HL-60 (cell line): Measurements from ENCODE around the gene MCOLN1.

Experiments
- DNase-seq, 2 experiments: peaks; one replicate each; pipeline ENCODE4 v3.0.0-alpha.2; 2010 to 2020; ENCODE audit warnings: low read depth in 1 of 2, low spot score in 1 of 2
- H3K27ac ChIP-seq: fragments of 250-450 bp; sonication (Bioruptor Pico); replicated peaks from 2 replicates; pipeline ENCODE4 v1.5.1; 2020; ENCODE audit warnings: mild to moderate bottlenecking, moderate library complexity
- H3K27me3 ChIP-seq: fragments of 250-450 bp; sonication (Bioruptor Pico); 2 replicates; pipeline ENCODE4 v1.5.1; 2021; ENCODE audit warnings: mild to moderate bottlenecking, moderate library complexity; ENCODE audit not compliant: insufficient read depth, poor library complexity, severe bottlenecking
- H3K4me3 ChIP-seq: replicated peaks from 2 replicates; pipeline ENCODE4 v1.5.1; 2011; ENCODE audit warnings: mild to moderate bottlenecking, control low read depth, low read length; ENCODE audit not compliant: insufficient read depth
- GABPA ChIP-seq: IDR thresholded peaks from 2 replicates; pipeline ENCODE4 v1.6.1; 2012; ENCODE audit warnings: low read depth
- POLR2AphosphoS5 ChIP-seq: IDR thresholded peaks from 2 replicates; pipeline ENCODE4 v1.6.1; 2012; ENCODE audit warnings: low read depth
- SPI1 ChIP-seq: IDR thresholded peaks from 2 replicates; pipeline ENCODE4 v1.6.1; 2012; ENCODE audit warnings: low read depth, mild to moderate bottlenecking, borderline replicate concordance
- TF ChIP-seq, protein P1 (sequence below): IDR thresholded peaks from 2 replicates; pipeline ENCODE4 v1.6.1; 2012; ENCODE audit warnings: low read depth; ENCODE audit not compliant: insufficient replicate concordance
- TF ChIP-seq, protein P2 (sequence below): IDR thresholded peaks from one replicate; pipeline ENCODE4 v1.5.1; 2011; ENCODE audit warnings: low read length, control low read depth, inconsistent platforms; ENCODE audit not compliant: insufficient read depth

Gene MCOLN1

DNA sequence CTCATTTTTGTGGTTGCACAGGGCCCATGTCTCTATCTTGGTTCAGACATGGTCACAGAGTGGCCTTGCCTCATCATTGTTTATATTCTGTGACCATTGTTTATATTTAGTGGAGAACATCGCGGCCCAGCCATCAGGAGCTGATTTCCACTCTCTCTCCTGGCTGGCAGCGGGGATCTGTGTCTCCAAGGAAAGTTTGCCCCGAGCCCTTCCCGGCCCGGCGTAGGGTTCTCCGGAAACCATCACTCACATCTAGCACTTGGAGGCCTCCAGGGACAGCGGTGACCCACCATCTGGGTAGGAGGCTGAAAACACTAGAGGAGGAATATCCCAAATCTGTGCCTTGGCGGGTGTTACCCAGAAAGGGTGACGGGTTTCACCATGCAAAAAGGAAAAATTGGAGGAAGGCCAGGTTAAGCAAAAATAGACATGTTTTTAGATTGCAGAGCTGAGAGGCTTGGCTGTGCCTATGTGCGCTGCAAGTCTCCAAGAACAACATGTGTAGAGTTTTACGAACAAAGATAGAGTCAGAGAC is 7.2 kb upstream of the MCOLN1 start:
- H3K27ac ChIP-seq: no peak overlapping the region
- no peak for DNase-seq
- TF ChIP-seq SPI1 (no peak), POLR2AphosphoS5 (no peak), GABPA (no peak)
- TF ChIP-seq, protein P1, sequence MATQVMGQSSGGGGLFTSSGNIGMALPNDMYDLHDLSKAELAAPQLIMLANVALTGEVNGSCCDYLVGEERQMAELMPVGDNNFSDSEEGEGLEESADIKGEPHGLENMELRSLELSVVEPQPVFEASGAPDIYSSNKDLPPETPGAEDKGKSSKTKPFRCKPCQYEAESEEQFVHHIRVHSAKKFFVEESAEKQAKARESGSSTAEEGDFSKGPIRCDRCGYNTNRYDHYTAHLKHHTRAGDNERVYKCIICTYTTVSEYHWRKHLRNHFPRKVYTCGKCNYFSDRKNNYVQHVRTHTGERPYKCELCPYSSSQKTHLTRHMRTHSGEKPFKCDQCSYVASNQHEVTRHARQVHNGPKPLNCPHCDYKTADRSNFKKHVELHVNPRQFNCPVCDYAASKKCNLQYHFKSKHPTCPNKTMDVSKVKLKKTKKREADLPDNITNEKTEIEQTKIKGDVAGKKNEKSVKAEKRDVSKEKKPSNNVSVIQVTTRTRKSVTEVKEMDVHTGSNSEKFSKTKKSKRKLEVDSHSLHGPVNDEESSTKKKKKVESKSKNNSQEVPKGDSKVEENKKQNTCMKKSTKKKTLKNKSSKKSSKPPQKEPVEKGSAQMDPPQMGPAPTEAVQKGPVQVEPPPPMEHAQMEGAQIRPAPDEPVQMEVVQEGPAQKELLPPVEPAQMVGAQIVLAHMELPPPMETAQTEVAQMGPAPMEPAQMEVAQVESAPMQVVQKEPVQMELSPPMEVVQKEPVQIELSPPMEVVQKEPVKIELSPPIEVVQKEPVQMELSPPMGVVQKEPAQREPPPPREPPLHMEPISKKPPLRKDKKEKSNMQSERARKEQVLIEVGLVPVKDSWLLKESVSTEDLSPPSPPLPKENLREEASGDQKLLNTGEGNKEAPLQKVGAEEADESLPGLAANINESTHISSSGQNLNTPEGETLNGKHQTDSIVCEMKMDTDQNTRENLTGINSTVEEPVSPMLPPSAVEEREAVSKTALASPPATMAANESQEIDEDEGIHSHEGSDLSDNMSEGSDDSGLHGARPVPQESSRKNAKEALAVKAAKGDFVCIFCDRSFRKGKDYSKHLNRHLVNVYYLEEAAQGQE: no peak
- TF ChIP-seq, protein P2, sequence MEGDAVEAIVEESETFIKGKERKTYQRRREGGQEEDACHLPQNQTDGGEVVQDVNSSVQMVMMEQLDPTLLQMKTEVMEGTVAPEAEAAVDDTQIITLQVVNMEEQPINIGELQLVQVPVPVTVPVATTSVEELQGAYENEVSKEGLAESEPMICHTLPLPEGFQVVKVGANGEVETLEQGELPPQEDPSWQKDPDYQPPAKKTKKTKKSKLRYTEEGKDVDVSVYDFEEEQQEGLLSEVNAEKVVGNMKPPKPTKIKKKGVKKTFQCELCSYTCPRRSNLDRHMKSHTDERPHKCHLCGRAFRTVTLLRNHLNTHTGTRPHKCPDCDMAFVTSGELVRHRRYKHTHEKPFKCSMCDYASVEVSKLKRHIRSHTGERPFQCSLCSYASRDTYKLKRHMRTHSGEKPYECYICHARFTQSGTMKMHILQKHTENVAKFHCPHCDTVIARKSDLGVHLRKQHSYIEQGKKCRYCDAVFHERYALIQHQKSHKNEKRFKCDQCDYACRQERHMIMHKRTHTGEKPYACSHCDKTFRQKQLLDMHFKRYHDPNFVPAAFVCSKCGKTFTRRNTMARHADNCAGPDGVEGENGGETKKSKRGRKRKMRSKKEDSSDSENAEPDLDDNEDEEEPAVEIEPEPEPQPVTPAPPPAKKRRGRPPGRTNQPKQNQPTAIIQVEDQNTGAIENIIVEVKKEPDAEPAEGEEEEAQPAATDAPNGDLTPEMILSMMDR: no peak
- H3K4me3 ChIP-seq: no peak overlapping the region
- peaks cover 27% of the 10 kb centered on the region for H3K27me3 ChIP-seq

DNA sequence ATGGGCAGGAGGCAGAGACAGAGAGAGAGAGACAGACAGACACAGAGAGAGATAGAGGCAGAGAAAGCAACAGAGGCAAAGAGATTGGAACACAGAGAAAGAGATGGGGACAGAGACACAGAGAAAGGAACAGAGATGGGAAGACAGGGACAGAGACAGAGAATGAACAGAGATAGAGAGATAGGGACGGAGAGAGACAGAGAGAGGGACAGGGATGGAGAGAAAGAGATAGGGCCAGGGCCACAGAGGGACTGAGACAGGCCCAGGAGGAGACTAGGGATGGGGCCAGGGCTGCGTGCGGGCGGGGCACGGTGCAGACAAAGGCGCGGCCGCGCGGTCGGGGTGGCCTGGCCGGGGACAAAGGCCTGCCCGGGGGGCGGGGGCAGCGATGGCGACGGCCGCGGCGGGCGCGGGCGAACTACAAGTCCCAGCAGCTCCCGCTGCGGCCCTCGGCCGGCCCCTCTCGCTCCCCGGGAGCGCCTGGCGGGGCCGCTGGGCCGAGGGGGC is 6.7 kb upstream of the MCOLN1 start, which contains the start of gene ZNF358:
ZNF358 (plus strand) TSS at position 459 of the 507 bp plus-strand sequence. CDS start 3,140 bp downstream, outside the sequence.
- no peak for DNase-seq
- Histone ChIP-seq H3K4me3 (no peak within 1 kb of the TSS), H3K27me3 (peaks cover 27% of the 10 kb centered on the region), H3K27ac (no peak within 1 kb of the TSS)
- TF ChIP-seq, protein P1: no peak
- TF ChIP-seq GABPA: no peak
- TF ChIP-seq, protein P2: no peak
- no peak for TF ChIP-seq SPI1

DNA sequence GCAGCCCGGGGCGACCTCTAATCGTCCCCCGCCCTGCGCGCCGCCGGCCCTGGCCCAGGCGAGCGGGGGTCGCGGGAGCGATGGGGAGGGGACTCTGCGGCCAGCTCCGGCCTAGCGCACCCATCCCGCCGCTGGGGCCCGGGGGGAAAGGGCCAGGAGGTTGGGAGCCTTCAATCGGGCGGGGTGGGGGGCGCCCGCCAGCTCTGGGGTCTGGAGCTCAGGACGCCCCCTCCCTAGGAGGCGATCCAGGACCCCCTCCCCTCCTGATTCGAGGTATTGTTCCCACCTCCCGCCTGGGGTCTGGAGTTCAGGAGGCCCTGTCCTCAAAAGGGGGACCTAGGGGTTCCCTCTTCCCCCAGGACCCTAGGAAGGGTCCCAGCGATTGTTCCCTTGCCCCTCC is 6.1 kb upstream of the MCOLN1 start:
- H3K4me3 ChIP-seq: no peak overlapping the region
- TF ChIP-seq, protein P2: no peak
- TF ChIP-seq SPI1 (no peak), GABPA (no peak), POLR2AphosphoS5 (no peak)
- TF ChIP-seq, protein P1: no peak
- no peak for DNase-seq

More for the DNA sequence above, 6.1 kb upstream of the MCOLN1 start:
- Histone ChIP-seq H3K27me3 (peaks cover 27% of the 10 kb centered on the region), H3K27ac (no peak overlapping the region)
